Ishikawa (cell line): Measurements from ENCODE around the gene ESAM.

Experiments
- CEBPB ChIP-seq: IDR thresholded peaks from 2 replicates; pipeline ENCODE4 v1.6.1; 2012
- CREB1 ChIP-seq: IDR thresholded peaks from 2 replicates; pipeline ENCODE4 v1.6.1; 2012; ENCODE audit warnings: low read depth
- EGR1 ChIP-seq: IDR thresholded peaks from 2 replicates; pipeline ENCODE4 v1.6.1; 2012
- EP300 ChIP-seq: IDR thresholded peaks from 2 replicates; pipeline ENCODE4 v1.6.1; 2012; ENCODE audit warnings: borderline replicate concordance
- FOXM1 ChIP-seq: IDR thresholded peaks from 2 replicates; pipeline ENCODE4 v1.6.1; 2012; ENCODE audit warnings: low read depth, borderline replicate concordance
- NFIC ChIP-seq: IDR thresholded peaks from 2 replicates; pipeline ENCODE4 v1.6.1; 2012
- RAD21 ChIP-seq: IDR thresholded peaks from 2 replicates; pipeline ENCODE4 v1.6.1; 2012; ENCODE audit warnings: low read depth
- TAF1 ChIP-seq: IDR thresholded peaks from 2 replicates; pipeline ENCODE4 v1.6.1; 2012; ENCODE audit warnings: low read depth, mild to moderate bottlenecking
- TCF12 ChIP-seq: IDR thresholded peaks from 2 replicates; pipeline ENCODE4 v1.6.1; 2012; ENCODE audit warnings: low read depth
- TEAD4 ChIP-seq: IDR thresholded peaks from 2 replicates; pipeline ENCODE4 v1.6.1; 2012
- YY1 ChIP-seq: IDR thresholded peaks from 2 replicates; pipeline ENCODE4 v1.6.1; 2012; ENCODE audit warnings: low read depth
- ZBTB7A ChIP-seq: IDR thresholded peaks from 2 replicates; pipeline ENCODE4 v1.6.1; 2012; ENCODE audit warnings: low read depth
- TF ChIP-seq, protein P1 (sequence below): IDR thresholded peaks from 2 replicates; pipeline ENCODE4 v1.6.1; 2012
- TF ChIP-seq, protein P2 (sequence below): IDR thresholded peaks from 2 replicates; pipeline ENCODE4 v1.6.1; 2012
- TF ChIP-seq, protein P3 (sequence below): IDR thresholded peaks from 2 replicates; pipeline ENCODE4 v1.6.1; 2012; ENCODE audit warnings: low read depth, mild to moderate bottlenecking

The ESAM gene

DNA sequence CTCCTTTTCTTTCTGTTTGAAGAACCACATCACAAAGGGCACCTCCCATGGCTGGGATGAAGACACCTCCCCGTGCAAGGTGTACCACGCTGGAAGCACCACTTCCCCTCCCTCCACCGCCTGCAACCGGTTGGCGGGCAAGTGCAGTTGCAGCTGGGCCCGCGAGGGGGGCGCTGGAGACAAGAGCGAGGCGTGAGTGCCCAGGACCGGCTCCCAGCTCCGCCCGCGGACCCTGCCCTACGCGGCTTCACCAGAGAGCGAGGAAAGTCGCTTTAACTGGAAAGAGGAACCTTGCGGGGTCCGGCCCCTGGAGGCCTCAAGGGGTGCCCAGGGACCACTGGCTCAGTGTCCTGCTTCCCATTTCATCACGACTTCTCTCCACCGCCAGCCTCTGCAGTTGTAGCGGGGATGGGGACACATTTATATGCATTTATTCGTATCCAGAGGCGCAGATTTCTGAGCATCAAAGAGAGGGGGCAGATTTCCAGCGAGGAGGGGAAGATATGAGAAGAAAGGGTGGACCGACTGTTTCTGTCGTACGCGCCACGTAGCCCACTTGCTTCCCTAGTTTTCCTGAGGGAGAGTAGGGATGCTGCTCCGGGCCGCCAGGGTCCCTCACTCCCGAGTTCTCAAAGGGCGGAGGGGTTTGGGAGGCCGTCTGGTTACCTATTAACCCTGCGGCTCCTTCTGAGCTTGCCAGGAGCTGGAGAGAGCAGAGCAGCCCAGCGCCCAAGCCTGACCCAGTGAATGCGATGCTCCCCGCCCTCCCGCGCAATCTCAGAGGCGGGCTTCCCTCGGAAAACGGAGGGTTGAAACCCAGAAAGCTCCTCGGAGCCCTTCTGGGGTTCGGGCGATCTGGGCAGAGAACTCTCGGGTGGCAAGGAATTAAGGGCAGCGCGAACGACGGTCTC, 3.5 kb downstream of the ESAM start:
- TF ChIP-seq TCF12 (no peak), YY1 (no peak)

DNA sequence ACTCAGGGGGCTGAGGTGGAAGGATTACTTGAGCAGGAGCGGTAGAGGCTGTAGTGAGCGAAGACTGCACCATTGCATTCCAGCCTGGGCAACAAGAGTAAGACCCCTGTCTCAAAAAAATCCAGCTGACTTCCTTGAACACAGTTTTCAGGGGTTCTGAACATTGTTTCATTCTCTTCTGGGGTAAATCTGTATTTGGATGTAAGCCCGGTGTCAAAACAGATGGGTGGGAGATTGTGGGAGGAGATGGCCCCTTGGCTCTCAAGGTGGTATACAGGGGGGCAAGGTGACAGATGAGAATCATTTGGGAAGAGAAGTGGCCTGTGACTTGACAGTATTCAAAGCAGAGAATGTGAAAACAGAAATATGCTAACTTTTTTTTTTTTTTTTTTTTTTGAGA, 4.8 kb downstream of the ESAM start:
- TF ChIP-seq EGR1 (no peak), YY1 (no peak), TAF1 (no peak), CEBPB (no peak), ZBTB7A (no peak), TEAD4 (no peak), TCF12 (no peak), FOXM1 (no peak), NFIC (no peak), RAD21 (no peak), CREB1 (no peak), EP300 (no peak)
- TF ChIP-seq, protein P1, sequence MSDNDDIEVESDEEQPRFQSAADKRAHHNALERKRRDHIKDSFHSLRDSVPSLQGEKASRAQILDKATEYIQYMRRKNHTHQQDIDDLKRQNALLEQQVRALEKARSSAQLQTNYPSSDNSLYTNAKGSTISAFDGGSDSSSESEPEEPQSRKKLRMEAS: no peak
- TF ChIP-seq, protein P2, sequence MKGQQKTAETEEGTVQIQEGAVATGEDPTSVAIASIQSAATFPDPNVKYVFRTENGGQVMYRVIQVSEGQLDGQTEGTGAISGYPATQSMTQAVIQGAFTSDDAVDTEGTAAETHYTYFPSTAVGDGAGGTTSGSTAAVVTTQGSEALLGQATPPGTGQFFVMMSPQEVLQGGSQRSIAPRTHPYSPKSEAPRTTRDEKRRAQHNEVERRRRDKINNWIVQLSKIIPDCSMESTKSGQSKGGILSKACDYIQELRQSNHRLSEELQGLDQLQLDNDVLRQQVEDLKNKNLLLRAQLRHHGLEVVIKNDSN: no peak
- TF ChIP-seq, protein P3, sequence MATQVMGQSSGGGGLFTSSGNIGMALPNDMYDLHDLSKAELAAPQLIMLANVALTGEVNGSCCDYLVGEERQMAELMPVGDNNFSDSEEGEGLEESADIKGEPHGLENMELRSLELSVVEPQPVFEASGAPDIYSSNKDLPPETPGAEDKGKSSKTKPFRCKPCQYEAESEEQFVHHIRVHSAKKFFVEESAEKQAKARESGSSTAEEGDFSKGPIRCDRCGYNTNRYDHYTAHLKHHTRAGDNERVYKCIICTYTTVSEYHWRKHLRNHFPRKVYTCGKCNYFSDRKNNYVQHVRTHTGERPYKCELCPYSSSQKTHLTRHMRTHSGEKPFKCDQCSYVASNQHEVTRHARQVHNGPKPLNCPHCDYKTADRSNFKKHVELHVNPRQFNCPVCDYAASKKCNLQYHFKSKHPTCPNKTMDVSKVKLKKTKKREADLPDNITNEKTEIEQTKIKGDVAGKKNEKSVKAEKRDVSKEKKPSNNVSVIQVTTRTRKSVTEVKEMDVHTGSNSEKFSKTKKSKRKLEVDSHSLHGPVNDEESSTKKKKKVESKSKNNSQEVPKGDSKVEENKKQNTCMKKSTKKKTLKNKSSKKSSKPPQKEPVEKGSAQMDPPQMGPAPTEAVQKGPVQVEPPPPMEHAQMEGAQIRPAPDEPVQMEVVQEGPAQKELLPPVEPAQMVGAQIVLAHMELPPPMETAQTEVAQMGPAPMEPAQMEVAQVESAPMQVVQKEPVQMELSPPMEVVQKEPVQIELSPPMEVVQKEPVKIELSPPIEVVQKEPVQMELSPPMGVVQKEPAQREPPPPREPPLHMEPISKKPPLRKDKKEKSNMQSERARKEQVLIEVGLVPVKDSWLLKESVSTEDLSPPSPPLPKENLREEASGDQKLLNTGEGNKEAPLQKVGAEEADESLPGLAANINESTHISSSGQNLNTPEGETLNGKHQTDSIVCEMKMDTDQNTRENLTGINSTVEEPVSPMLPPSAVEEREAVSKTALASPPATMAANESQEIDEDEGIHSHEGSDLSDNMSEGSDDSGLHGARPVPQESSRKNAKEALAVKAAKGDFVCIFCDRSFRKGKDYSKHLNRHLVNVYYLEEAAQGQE: no peak

DNA sequence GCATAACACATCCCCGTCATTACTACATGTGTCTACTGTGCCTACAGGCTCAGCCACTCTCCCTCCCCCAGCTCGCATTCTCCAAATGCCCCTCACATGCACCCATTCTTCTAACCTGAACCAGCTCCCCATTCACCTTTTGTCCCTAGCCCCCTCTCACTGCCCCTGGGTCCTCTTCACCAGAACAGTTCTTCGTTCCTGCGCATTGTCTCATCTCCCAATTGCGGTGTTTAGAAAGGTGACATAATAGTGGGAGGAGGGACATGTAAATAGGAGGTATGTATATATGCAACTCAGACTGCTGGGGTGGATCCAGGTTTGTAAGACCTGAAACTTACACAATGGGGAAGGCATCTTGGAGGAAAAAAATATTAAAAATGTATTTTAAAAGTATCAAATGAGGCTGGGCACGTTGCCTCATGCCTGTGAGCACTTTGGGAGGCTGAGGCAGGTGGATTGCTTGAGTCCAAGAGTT, 5.3 kb downstream of the ESAM start:
- TF ChIP-seq YY1: no peak

DNA sequence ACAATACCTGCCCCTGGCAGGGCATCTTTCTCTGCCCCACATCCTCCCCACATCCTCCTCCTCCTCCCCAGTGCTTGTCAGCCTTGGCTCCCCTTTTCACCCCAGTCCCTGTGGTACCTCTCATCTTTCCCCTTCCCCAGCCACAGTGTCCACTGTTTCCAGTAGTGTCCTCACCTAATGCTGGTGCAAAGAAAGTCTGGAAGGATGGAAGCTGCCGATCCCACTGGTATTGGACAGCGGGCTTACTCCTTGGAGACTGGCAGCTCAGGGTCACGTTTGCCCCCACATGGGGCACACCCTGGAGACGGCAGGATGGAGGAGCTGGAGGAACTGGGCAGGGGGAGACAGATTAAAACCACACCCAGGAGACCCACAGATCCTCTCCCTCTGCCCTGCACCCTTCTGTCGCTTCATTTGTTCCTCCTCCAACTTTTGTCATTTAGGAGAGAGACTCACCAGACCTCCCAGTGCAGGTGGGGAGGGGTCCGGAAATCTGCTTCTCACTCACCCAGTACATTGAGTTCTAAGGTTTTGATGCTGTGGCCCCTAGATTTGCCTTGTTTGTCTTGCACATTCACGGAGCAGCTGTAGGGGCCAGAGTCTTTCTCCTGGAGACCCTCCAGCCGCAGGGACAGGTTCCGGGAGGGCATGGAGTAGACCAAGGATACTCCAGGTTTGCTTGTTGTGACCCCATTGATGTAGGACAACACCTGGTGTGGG, 5.9 kb downstream of the ESAM start:
- TF ChIP-seq ZBTB7A: no peak
- TF ChIP-seq, protein P1: no peak
- TF ChIP-seq, protein P2: no peak
- TF ChIP-seq FOXM1: no peak
- TF ChIP-seq TCF12: no peak
- no peak for TF ChIP-seq TEAD4
- no peak for TF ChIP-seq NFIC
- TF ChIP-seq CEBPB: no peak
- TF ChIP-seq EP300: no peak
- TF ChIP-seq YY1: no peak
- TF ChIP-seq, protein P3: no peak
- no peak for TF ChIP-seq TAF1
- TF ChIP-seq EGR1: no peak
- TF ChIP-seq CREB1: no peak
- TF ChIP-seq RAD21: no peak

DNA sequence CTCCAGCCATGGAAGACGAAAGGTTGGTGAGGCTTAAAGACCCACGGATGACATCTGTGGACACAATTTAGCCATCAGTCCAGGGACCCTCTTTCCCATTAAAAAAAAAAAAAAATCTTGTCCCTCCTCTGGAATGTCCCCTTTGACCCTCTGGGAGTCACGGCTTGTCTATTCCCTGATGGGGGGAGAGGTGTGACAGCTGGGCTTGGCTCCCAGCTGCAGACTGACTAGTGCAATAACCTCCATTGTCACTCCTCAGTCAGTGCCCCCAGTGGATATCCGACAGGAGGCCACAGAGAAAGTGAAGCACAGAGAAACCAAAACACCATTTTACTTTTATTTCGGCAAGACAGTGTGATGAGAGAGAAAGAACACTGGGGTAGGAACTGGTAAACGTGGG, 7.4 kb downstream of the ESAM start:
- no peak for TF ChIP-seq TAF1
- TF ChIP-seq TCF12: no peak
- no peak for TF ChIP-seq YY1

DNA sequence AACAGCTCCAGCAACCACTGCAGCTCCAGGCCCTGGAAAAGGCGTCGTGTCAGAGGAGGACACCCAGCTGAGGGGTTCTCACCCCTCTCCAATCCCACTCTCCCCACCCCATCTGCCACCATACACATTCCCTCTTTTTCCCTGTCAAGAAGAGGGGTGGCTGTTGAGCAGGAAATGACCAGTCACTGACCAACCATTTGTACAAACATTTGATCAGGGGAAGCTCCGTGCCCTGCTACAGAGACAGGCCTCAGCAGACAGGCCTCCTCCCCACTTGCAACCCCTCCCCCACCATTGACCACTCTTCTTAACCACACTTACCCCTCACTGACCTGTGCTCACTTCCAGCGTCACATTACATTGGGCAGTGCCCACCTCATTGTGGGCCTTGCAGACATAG, 7.8 kb downstream of the ESAM start:
- TF ChIP-seq RAD21 (no peak), YY1 (no peak), EP300 (no peak), ZBTB7A (no peak), NFIC (no peak), TEAD4 (no peak)
- TF ChIP-seq, protein P3: no peak
- TF ChIP-seq, protein P1: no peak
